GM23338 (cell line): ENCODE results near the gene CFAP251. TPM values are rescaled to one million over a fixed set of nuclear protein-coding genes. Genes with fewer than 3 reads are reported as not detected.

ENCODE experiments used
- ATAC-seq: fragments of 200-7000 bp; cut with Tn5 transposase; 3 replicates; pipeline ENCODE4 v1.9.1; 2020
- DNase-seq: peaks from one replicate; pipeline ENCODE4 v3.0.0-alpha.2; 2015; ENCODE audit warnings: low spot score
- H2AFZ ChIP-seq: fragments of 200-600 bp; sonication (generic); 2 replicates; pipeline ENCODE4 v1.8.0; 2016; ENCODE audit warnings: antibody characterized with exemption, mild to moderate bottlenecking, moderate library complexity
- H3F3A ChIP-seq: fragments of 200-600 bp; sonication (generic); replicated peaks from 2 replicates; pipeline ENCODE4 v1.8.0; 2017; ENCODE audit warnings: antibody characterized with exemption, mixed run types, low read depth
- H3K27ac ChIP-seq: fragments of 200-600 bp; sonication (generic); 2 replicates; pipeline ENCODE4 v1.6.1; 2016; ENCODE audit warnings: low read depth
- H3K27me3 ChIP-seq: fragments of 200-600 bp; sonication (generic); 2 replicates; pipeline ENCODE4 v1.8.0; 2016; ENCODE audit warnings: mild to moderate bottlenecking, mixed run types, moderate library complexity; ENCODE audit not compliant: insufficient read depth
- H3K36me3 ChIP-seq: fragments of 200-600 bp; sonication (generic); 2 replicates; pipeline ENCODE4 v1.8.0; 2016; ENCODE audit warnings: mild to moderate bottlenecking; ENCODE audit not compliant: insufficient read depth
- H3K4me1 ChIP-seq: fragments of 200-600 bp; sonication (generic); 2 replicates; pipeline ENCODE4 v1.8.0; 2016; ENCODE audit warnings: mild to moderate bottlenecking, moderate library complexity; ENCODE audit not compliant: insufficient read depth
- H3K4me2 ChIP-seq: fragments of 200-600 bp; sonication (generic); 2 replicates; pipeline ENCODE4 v1.7.1; 2017; ENCODE audit warnings: mixed run types
- H3K4me3 ChIP-seq: fragments of 200-600 bp; sonication (generic); 2 replicates; pipeline ENCODE4 v1.6.1; 2016; ENCODE audit warnings: mixed run types
- H3K79me2 ChIP-seq: fragments of 200-600 bp; sonication (generic); replicated peaks from 2 replicates; pipeline ENCODE4 v1.8.0; 2017; ENCODE audit warnings: mild to moderate bottlenecking; ENCODE audit not compliant: insufficient read depth
- H3K9me2 ChIP-seq: fragments of 200-600 bp; sonication (generic); 2 replicates; pipeline ENCODE4 v1.8.0; 2017; ENCODE audit not compliant: insufficient read depth
- H4K20me1 ChIP-seq: fragments of 200-600 bp; sonication (generic); replicated peaks from 2 replicates; pipeline ENCODE4 v1.8.0; 2017; ENCODE audit warnings: mild to moderate bottlenecking; ENCODE audit not compliant: insufficient read depth
- H3K27ac Mint-ChIP-seq: 2 replicates; pipeline ENCODE4 v1.8.0; 2020; ENCODE audit warnings: inconsistent platforms, mild to moderate bottlenecking, moderate library complexity, mixed read lengths
- H3K27me3 Mint-ChIP-seq: 3 replicates; pipeline ENCODE4 v1.8.0; 2022; ENCODE audit warnings: low read depth, mild to moderate bottlenecking, moderate library complexity, mixed read lengths, inconsistent platforms; ENCODE audit not compliant: insufficient read depth, poor library complexity
- H3K36me3 Mint-ChIP-seq: 3 replicates; pipeline ENCODE4 v1.8.0; 2021; ENCODE audit warnings: low read depth, mild to moderate bottlenecking, inconsistent platforms, moderate library complexity, mixed read lengths
- H3K4me1 Mint-ChIP-seq: 3 replicates; pipeline ENCODE4 v1.8.0; 2020; ENCODE audit warnings: mild to moderate bottlenecking, inconsistent platforms, mixed read lengths
- H3K4me3 Mint-ChIP-seq: 3 replicates; pipeline ENCODE4 v1.8.0; 2021; ENCODE audit warnings: moderate library complexity, mild to moderate bottlenecking, inconsistent platforms, mixed read lengths
- H3K9me3 Mint-ChIP-seq: 3 replicates; pipeline ENCODE4 v1.8.0; 2020; ENCODE audit warnings: moderate library complexity, mild to moderate bottlenecking, inconsistent platforms, mixed read lengths
- CREB1 ChIP-seq: fragments of 250-450 bp; sonication (Bioruptor Pico); IDR thresholded peaks from 2 replicates; pipeline ENCODE4 v1.5.0; 2020; ENCODE audit warnings: low read depth, mild to moderate bottlenecking, moderate library complexity
- EZH2 ChIP-seq: fragments of 200-600 bp; sonication (generic); IDR thresholded peaks from one replicate; pipeline ENCODE4 v1.8.0; 2017; ENCODE audit warnings: antibody characterized with exemption, mild to moderate bottlenecking, low read depth; ENCODE audit not compliant: unreplicated experiment
- EZH2phosphoT487 ChIP-seq: fragments of 200-600 bp; sonication (generic); IDR thresholded peaks from one replicate; pipeline ENCODE4 v1.8.1; 2018; ENCODE audit warnings: antibody characterized with exemption; ENCODE audit not compliant: unreplicated experiment
- JUNB ChIP-seq: IDR thresholded peaks from one replicate; pipeline ENCODE4 v1.6.1; 2016; ENCODE audit warnings: antibody characterized with exemption; ENCODE audit not compliant: unreplicated experiment
- NANOG ChIP-seq: IDR thresholded peaks from 2 replicates; pipeline ENCODE4 v1.6.1; 2016; ENCODE audit warnings: antibody characterized with exemption, borderline replicate concordance
- POLR2AphosphoS5 ChIP-seq: IDR thresholded peaks from 2 replicates; pipeline ENCODE4 v1.6.1; 2016; ENCODE audit warnings: antibody characterized with exemption, low read depth
- STAT1 ChIP-seq: IDR thresholded peaks from one replicate; pipeline ENCODE4 v1.6.1; 2016; ENCODE audit warnings: antibody characterized with exemption; ENCODE audit not compliant: unreplicated experiment
- ZNF114 ChIP-seq: fragments of 250-450 bp; sonication (Bioruptor Pico); IDR thresholded peaks from 2 replicates; pipeline ENCODE4 v1.5.0; 2020; ENCODE audit warnings: mild to moderate bottlenecking, moderate library complexity
- ZNF331 ChIP-seq: fragments of 250-450 bp; sonication (Bioruptor Pico); IDR thresholded peaks from 2 replicates; pipeline ENCODE4 v1.5.0; 2020; ENCODE audit warnings: low read depth, mild to moderate bottlenecking, moderate library complexity
- polyA plus RNA-seq: library from polyadenylated mRNA; unstranded; fragments of >200 nt; fragmentation: Nextera tagmentation; extraction: Ambion mirVana; gene quantifications from 2 replicates; pipeline ENCODE4 v1.2.1, GENCODE V29; 2016
- total RNA-seq: library from RNA; depleted of rRNA; stranded (reverse); fragments of >200 nt; shearing (Covaris generic); gene quantifications from 2 replicates; pipeline ENCODE4 v1.2.3, GENCODE V29; 2014
- TF ChIP-seq, protein P1 (sequence below): IDR thresholded peaks from one replicate; pipeline ENCODE4 v1.6.1; 2018; ENCODE audit warnings: antibody characterized with exemption; ENCODE audit not compliant: unreplicated experiment
- TF ChIP-seq, protein P2 (sequence below): IDR thresholded peaks from 2 replicates; pipeline ENCODE4 v1.6.1; 2016; ENCODE audit warnings: antibody characterized with exemption
- TF ChIP-seq, protein P3 (sequence below): fragments of 250-450 bp; sonication (Bioruptor Pico); IDR thresholded peaks from 2 replicates; pipeline ENCODE4 v1.5.0; 2020; ENCODE audit warnings: mild to moderate bottlenecking, moderate library complexity
- TF ChIP-seq, protein P4 (sequence below), 2 experiments: fragments of 200-600 bp in 1 of 2; sonication (generic) in 1 of 2; conservative IDR thresholded peaks; 2 replicates each; pipeline versions ENCODE4 v1.5.1 to v1.6.1; 2016 to 2017; ENCODE audit warnings: antibody characterized with exemption in 2 of 2, low read depth in 2 of 2, mild to moderate bottlenecking in 2 of 2, moderate library complexity in 1 of 2

CFAP251 gene
- total and polyA plus RNA-seq, 2 experiments from 2014 or later: 1.4 to 2.5 TPM

DNA sequence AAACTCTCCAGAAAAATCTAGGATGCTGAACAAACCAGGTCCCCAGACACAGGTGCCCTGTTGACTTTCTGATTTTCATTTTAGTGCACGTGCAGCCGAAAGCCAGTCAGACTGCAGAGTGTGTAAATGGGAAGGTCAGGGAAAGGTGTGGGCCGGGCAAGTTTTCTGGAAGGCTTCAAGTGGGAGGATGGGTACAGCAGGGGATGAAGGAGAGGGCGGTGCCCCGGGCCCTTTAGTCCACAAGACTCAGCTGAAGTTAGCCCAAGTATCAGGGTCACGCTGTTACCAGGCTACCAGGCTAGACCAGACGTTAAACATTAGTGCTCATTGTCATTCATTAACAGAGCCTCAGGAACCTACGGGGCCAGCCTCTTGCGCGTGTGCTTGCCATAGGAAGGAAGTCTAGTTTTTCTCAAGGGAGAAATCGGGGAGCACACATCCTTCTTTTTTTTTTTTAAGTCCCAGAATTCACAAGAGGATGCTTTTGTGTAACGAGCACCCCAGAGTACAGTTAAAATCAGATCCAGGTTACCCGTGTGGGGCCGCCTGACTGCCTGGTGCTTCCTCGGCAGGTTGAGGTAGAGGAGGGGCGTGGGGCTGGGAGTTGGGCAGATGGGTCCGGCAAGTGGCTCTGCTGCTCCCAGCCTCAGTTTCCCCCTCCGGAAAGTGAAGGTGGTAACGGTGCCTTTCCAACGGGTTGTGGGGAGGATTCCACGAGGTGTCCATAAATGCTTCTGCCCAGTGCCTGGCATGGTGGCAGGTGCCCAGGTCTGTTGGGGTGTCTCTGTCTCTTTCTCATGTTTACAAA, 122.4 kb downstream of the CFAP251 start:
- H3K27ac ChIP-seq: no peak overlapping the region
- H3K36me3 Mint-ChIP-seq: peaks cover 72% of the 10 kb centered on the region
- peak; percentile 47; the same call in 2 of the 3 replicates for ATAC-seq

More for the DNA sequence above, 122.4 kb downstream of the CFAP251 start:
- Histone ChIP-seq H3K4me3 (no peak overlapping the region), H4K20me1 (no peaks in the 10 kb centered on the region), H3K4me1 (no peaks in the 10 kb centered on the region), H3K27me3 (no peaks in the 10 kb centered on the region), H3K79me2 (no peaks in the 10 kb centered on the region), H3F3A (no peaks in the 10 kb centered on the region), H3K36me3 (no peaks in the 10 kb centered on the region), H2AFZ (no peak overlapping the region), H3K9me2 (no peaks in the 10 kb centered on the region), H3K4me2 (no peak overlapping the region)
- H3K9me3 Mint-ChIP-seq: peaks cover 6% of the 10 kb centered on the region; the same call in 2 of the 3 replicates
- peaks cover 17% of the 10 kb centered on the region for H3K27me3 Mint-ChIP-seq
- H3K4me3 Mint-ChIP-seq: no peak overlapping the region
- TF ChIP-seq, protein P1, sequence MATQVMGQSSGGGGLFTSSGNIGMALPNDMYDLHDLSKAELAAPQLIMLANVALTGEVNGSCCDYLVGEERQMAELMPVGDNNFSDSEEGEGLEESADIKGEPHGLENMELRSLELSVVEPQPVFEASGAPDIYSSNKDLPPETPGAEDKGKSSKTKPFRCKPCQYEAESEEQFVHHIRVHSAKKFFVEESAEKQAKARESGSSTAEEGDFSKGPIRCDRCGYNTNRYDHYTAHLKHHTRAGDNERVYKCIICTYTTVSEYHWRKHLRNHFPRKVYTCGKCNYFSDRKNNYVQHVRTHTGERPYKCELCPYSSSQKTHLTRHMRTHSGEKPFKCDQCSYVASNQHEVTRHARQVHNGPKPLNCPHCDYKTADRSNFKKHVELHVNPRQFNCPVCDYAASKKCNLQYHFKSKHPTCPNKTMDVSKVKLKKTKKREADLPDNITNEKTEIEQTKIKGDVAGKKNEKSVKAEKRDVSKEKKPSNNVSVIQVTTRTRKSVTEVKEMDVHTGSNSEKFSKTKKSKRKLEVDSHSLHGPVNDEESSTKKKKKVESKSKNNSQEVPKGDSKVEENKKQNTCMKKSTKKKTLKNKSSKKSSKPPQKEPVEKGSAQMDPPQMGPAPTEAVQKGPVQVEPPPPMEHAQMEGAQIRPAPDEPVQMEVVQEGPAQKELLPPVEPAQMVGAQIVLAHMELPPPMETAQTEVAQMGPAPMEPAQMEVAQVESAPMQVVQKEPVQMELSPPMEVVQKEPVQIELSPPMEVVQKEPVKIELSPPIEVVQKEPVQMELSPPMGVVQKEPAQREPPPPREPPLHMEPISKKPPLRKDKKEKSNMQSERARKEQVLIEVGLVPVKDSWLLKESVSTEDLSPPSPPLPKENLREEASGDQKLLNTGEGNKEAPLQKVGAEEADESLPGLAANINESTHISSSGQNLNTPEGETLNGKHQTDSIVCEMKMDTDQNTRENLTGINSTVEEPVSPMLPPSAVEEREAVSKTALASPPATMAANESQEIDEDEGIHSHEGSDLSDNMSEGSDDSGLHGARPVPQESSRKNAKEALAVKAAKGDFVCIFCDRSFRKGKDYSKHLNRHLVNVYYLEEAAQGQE: no peak
- TF ChIP-seq CREB1 (CRISPR knock-in tag): no peak
- no peak for TF ChIP-seq EZH2phosphoT487
- TF ChIP-seq JUNB: no peak
- TF ChIP-seq NANOG: no peak
- no peak for TF ChIP-seq STAT1
- TF ChIP-seq, protein P2, sequence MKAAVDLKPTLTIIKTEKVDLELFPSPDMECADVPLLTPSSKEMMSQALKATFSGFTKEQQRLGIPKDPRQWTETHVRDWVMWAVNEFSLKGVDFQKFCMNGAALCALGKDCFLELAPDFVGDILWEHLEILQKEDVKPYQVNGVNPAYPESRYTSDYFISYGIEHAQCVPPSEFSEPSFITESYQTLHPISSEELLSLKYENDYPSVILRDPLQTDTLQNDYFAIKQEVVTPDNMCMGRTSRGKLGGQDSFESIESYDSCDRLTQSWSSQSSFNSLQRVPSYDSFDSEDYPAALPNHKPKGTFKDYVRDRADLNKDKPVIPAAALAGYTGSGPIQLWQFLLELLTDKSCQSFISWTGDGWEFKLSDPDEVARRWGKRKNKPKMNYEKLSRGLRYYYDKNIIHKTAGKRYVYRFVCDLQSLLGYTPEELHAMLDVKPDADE: no peak
- TF ChIP-seq ZNF114 (CRISPR knock-in tag): no peak
- TF ChIP-seq EZH2: no peak
- TF ChIP-seq, protein P3, sequence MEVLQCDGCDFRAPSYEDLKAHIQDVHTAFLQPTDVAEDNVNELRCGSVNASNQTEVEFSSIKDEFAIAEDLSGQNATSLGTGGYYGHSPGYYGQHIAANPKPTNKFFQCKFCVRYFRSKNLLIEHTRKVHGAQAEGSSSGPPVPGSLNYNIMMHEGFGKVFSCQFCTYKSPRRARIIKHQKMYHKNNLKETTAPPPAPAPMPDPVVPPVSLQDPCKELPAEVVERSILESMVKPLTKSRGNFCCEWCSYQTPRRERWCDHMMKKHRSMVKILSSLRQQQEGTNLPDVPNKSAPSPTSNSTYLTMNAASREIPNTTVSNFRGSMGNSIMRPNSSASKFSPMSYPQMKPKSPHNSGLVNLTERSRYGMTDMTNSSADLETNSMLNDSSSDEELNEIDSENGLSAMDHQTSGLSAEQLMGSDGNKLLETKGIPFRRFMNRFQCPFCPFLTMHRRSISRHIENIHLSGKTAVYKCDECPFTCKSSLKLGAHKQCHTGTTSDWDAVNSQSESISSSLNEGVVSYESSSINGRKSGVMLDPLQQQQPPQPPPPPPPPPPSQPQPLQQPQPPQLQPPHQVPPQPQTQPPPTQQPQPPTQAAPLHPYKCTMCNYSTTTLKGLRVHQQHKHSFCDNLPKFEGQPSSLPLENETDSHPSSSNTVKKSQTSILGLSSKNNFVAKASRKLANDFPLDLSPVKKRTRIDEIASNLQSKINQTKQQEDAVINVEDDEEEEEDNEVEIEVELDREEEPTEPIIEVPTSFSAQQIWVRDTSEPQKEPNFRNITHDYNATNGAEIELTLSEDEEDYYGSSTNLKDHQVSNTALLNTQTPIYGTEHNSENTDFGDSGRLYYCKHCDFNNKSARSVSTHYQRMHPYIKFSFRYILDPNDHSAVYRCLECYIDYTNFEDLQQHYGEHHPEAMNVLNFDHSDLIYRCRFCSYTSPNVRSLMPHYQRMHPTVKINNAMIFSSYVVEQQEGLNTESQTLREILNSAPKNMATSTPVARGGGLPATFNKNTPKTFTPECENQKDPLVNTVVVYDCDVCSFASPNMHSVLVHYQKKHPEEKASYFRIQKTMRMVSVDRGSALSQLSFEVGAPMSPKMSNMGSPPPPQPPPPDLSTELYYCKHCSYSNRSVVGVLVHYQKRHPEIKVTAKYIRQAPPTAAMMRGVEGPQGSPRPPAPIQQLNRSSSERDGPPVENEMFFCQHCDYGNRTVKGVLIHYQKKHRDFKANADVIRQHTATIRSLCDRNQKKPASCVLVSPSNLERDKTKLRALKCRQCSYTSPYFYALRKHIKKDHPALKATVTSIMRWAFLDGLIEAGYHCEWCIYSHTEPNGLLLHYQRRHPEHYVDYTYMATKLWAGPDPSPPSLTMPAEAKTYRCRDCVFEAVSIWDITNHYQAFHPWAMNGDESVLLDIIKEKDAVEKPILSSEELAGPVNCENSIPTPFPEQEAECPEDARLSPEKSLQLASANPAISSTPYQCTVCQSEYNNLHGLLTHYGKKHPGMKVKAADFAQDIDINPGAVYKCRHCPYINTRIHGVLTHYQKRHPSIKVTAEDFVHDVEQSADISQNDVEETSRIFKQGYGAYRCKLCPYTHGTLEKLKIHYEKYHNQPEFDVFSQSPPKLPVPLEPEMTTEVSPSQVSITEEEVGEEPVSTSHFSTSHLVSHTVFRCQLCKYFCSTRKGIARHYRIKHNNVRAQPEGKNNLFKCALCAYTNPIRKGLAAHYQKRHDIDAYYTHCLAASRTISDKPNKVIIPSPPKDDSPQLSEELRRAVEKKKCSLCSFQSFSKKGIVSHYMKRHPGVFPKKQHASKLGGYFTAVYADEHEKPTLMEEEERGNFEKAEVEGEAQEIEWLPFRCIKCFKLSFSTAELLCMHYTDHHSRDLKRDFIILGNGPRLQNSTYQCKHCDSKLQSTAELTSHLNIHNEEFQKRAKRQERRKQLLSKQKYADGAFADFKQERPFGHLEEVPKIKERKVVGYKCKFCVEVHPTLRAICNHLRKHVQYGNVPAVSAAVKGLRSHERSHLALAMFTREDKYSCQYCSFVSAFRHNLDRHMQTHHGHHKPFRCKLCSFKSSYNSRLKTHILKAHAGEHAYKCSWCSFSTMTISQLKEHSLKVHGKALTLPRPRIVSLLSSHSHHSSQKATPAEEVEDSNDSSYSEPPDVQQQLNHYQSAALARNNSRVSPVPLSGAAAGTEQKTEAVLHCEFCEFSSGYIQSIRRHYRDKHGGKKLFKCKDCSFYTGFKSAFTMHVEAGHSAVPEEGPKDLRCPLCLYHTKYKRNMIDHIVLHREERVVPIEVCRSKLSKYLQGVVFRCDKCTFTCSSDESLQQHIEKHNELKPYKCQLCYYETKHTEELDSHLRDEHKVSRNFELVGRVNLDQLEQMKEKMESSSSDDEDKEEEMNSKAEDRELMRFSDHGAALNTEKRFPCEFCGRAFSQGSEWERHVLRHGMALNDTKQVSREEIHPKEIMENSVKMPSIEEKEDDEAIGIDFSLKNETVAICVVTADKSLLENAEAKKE: no peak
- TF ChIP-seq, protein P4, sequence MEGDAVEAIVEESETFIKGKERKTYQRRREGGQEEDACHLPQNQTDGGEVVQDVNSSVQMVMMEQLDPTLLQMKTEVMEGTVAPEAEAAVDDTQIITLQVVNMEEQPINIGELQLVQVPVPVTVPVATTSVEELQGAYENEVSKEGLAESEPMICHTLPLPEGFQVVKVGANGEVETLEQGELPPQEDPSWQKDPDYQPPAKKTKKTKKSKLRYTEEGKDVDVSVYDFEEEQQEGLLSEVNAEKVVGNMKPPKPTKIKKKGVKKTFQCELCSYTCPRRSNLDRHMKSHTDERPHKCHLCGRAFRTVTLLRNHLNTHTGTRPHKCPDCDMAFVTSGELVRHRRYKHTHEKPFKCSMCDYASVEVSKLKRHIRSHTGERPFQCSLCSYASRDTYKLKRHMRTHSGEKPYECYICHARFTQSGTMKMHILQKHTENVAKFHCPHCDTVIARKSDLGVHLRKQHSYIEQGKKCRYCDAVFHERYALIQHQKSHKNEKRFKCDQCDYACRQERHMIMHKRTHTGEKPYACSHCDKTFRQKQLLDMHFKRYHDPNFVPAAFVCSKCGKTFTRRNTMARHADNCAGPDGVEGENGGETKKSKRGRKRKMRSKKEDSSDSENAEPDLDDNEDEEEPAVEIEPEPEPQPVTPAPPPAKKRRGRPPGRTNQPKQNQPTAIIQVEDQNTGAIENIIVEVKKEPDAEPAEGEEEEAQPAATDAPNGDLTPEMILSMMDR (conservative IDR thresholded peaks at IDR 0.05; ENCODE audit: low read depth in 2 of 2): no peak
- TF ChIP-seq ZNF331 (CRISPR knock-in tag): no peak
- no peak for TF ChIP-seq POLR2AphosphoS5
- H3K4me1 Mint-ChIP-seq: no peaks in the 10 kb centered on the region
- H3K27ac Mint-ChIP-seq: peak overlapping the region; percentile 33; the same call in 1 of the 2 replicates
- peak; percentile 41 for DNase-seq
